Renal pelvis (tissue), 4 donors: ENCODE results near the gene TPCN2. TPM values are rescaled to one million over a fixed set of nuclear protein-coding genes. Genes with fewer than 3 reads are reported as not detected.
A peak's percentile ranks its signal among the peaks of the same experiment; 100 is the strongest.
"Not testable (repeated sequence)": the region's sequence is repeated elsewhere in the genome, so short reads cannot be mapped to it uniquely, and the experiment has no call there.

ENCODE experiments used
- DNase-seq: peaks from one replicate; pipeline ENCODE4 v3.0.0-alpha.2; 2013
- polyA plus RNA-seq, 3 donors: library from polyadenylated mRNA; unstranded; fragments of 120-200 nt; gene quantifications; one replicate each; pipeline ENCODE4 v1.2.1, GENCODE V29; 2013; ENCODE audit not compliant: insufficient read length in 3 of 3

TPCN2 gene
- polyA plus RNA-seq, 3 donors: 14.7 to 23.0 (median 18.7) TPM

DNA sequence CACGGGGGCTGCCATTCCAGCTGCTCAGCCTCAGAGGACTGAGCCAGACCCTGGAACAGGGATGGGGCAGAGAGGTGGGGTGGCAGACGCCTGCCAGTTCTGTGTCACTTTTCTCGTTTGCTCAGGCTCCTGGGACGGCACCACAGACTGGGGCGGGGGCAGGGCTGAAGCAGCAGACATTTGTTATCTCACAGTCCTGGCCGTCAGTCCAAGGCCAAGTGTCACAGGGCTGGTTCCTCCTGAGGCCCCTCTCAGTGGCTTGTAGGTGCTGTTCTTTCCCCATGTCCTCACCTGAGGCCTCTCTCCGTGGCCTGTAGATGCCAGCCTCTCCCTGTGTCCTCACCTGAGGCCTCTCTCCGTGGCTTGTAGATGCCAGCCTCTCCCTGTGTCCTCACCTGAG lies 24.7 kb downstream of the TPCN2 start:
- DNase-seq: no peak

GRCh38 chr11:69074375-69075140 lies 25.8 kb downstream of the TPCN2 start:
- no peak for DNase-seq

DNA sequence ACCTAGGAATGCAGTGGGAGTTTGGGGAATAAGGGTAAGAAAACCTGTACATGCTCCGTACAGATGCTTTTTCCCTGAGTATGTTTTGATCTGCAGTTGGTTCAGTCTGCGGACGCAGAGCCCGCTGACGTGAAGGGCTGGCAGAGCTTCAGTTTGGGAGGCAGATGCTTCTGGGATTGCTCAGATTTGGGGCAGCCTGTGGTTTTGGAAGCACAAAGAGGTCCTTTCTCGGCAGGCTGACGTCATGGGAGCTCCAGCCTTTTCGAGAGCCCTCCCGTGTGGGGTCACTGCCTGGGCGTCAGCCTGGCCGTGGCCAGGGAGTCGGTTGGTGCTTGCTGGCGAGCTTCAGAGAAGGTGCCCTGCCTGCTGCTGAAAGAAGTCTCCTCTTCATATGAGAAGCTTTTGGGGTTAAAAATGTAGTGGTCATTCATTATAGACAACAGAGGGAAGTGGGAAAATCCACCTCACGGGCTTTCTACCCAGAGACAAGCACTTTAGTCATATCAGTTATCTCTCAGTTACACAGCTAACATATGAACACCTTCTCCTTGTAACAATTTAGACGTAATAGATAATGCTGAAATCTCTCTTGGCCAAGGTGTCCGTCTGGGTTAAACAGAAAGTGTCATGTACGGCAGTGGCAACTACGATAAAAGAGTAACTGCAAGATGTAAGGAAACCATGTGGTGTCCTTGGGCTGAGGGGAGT lies 26.8 kb downstream of the TPCN2 start:
- DNase-seq: no peak

DNA sequence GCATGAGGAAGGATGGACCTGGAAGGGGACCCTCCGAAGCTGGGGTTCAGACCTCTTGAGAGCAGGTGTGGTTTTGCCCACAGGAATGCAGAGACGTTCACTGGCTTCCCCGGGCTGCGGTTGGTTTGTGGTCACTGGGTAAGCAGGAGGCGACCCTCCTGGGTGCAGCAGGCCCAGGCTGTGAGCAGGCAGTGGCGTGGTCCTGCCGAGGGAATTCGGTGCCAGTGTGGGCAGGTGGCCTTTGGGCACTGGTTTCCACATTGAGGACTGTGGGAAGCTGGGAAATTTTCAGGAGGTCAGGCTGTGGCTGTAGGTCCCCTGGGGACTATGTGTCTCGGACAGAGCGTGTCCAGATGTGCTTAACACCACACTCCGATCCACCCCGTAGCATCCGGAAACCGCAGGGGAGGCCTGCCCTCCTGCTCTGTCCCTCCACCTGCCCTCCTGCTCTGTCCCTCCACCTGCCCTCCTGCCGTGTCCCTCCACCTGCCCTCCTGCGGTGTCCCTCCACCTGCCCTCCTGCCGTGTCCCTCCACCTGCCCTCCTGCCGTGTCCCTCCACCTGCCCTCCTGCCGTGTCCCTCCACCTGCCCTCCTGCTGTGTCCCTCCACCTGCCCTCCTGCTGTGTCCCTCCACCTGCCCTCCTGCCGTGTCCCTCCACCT lies 27.5 kb downstream of the TPCN2 start:
- DNase-seq: no peak

DNA sequence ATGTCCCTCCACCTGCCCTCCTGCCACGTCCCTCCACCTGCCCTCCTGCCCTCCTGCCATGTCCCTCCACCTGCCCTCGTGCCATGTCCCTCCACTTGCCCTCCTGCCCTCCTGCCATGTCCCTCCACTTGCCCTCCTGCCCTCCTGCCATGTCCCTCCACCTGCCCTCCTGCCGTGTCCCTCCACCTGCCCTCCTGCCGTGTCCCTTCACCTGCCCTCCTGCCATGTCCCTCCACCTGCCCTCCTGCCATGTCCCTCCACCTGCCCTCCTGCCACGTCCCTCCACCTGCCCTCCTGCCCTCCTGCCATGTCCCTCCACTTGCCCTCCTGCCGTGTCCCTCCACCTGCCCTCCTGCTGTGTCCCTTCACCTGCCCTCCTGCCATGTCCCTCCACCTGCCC lies 28.2 kb downstream of the TPCN2 start:
- DNase-seq: not testable (repeated sequence)

GRCh38 chr11:69078508-69078907 lies 29.8 kb downstream of the TPCN2 start:
- no peak for DNase-seq

DNA sequence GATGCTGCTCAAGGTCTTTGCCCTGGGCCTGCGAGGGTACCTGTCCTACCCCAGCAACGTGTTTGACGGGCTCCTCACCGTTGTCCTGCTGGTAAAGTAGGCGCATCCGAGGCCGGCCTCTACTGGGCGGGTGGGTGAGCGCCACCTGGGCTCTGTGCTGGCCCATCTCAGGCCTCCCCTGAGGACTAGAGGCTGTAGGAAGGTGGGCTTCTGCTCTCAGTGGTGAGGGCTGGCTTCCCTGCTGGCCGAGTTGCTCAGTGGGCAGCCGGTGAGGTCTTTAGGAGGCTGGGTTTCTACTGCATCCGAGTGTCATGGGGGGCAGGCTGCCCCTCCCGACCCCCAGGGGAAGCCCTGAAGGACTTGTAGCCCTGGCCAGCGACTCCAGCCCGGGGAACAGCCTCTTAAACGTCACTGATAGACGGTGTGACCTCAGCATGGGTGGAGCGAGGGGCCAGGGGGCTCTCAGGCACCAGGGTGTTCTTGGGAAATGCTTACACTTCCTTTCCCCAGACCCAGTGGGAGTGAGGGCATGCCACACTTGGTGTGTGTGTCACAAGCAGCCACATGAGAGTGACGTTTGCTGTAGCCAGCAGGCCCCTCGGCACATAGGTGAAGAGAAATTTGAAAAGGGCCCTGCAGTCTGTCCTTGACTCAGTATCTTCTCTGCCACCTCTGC lies 30.3 kb downstream of the TPCN2 start:
- no peak for DNase-seq

DNA sequence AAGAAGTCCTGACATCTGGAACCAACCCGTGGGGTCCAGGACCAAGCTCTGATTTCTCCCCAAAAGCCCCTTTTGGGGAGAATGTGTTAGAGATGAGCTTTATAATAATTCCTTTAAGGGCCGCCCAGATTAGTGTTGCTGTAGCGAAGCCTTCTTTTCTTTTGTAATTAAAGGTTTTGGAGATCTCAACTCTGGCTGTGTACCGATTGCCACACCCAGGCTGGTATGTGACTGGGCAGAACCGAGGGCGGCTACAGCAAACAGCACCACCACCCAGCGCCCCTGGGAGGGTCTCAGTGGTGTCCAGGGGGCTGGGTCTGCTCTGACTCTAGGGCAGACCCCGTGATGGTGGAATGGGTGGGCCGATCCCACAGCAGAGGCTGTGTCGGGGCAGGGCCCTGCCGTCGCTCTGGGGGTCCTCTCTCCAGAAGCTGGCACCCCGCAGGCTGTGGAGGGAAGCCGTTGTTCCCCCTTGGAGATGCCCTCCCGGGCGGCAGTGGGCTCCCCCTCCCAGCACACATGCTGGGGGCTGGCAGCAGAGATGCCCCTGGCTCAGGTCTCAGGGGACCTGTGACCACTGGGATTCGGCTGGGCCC lies 31.0 kb downstream of the TPCN2 start:
- DNase-seq: no peak

- DNase-seq: no peak
Observed at GRCh38 chr11:69080257-69080995, 31.7 kb downstream of the TPCN2 start.

DNA sequence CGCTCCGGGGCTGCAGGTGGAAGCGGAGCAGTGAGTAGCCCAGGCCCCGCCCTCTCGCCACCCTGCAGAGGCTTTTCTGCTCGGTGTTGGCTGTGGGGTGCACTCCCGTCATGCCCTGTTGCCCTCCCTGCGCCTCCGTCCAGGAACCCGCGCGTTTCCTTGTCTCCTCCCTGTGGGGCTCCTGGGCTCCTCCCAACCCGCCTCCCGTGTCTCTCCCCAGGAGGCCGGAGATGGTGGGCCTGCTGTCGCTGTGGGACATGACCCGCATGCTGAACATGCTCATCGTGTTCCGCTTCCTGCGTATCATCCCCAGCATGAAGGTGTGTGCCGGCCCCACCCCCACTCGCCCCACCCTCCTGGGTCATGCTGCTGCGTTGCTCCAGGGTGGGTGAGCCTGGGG lies 32.4 kb downstream of the TPCN2 start:
- no peak for DNase-seq

- no peak for DNase-seq
Observed at GRCh38 chr11:69083531-69084247, 35.0 kb downstream of the TPCN2 start.

- no peak for DNase-seq
Observed at GRCh38 chr11:69084371-69084770, 35.6 kb downstream of the TPCN2 start.

- DNase-seq: no peak
Observed at GRCh38 chr11:69085490-69086095, 36.9 kb downstream of the TPCN2 start.

- no peak for DNase-seq
Observed at GRCh38 chr11:69086152-69087132, 37.7 kb downstream of the TPCN2 start.

DNA sequence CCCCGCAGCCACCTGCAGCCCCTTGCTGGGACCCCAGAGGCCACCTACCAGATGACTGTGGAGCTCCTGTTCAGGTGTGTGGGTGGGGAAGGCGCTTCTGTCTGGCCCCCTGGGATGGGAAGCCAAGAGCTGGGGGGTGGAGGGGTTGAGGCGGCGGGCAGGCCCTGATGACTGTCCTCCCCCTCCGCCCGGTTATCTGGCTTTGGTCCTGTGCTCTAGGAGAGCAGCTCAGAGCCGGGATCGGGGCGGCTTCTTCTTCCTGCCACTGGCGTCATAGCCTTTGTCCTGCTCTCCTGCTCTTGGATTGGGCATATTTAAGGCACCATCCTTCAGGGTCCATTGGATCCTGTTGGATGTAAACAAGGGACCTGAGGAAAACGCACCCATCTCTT lies 38.4 kb downstream of the TPCN2 start:
- no peak for DNase-seq

DNA sequence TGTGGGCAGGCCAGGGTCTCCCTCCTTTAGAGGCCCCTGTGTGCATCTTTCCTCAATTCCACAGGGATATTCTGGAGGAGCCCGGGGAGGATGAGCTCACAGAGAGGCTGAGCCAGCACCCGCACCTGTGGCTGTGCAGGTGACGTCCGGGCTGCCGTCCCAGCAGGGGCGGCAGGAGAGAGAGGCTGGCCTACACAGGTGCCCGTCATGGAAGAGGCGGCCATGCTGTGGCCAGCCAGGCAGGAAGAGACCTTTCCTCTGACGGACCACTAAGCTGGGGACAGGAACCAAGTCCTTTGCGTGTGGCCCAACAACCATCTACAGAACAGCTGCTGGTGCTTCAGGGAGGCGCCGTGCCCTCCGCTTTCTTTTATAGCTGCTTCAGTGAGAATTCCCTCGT lies 39.1 kb downstream of the TPCN2 start:
- DNase-seq: no peak

DNA sequence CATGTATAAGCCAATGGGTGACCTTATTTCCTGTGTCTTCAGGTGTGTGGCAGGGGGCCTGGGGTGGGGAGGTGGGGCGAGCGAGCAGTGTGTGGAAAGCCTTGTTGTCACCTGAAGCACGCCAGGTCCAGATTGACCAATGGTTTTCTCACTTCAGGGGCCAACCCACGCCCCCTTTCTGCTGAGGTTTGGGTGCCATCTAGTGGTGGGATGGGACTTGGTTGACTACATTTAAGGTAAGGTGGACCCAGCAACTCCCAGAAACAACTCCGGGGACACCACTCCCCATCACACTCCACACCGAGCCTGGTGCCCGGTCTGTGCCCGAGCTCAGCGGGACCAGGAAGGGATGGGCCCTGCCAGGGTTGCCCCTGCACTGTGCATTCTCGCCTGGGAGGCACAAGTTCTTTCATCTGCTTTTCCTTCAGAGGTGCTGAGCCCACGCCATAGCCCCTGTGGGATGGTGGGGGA lies 40.0 kb downstream of the TPCN2 start:
- DNase-seq: peak; percentile 82

DNA sequence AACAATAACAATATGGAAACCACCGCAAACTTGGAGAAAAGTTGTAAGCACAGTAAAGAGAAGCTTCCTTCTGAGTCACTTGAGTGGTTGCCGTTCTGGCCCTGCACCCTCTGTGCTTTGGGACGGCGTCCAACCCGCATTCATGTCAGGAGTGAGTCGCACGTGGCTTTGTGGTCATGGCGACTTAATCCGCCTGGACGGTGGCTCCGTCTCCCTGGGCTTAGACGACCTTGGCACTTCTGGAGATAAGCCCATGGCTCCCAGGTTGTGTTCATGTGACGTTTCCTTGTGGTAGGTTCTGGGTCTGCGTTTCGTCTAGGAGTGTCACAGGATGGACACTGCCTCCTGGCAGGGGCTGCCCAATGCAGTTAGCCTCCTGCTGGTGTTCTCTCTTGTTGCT lies 40.5 kb downstream of the TPCN2 start:
- DNase-seq: no peak
